Measurements from ENCODE around the gene NISCH.

The NISCH gene

DNA sequence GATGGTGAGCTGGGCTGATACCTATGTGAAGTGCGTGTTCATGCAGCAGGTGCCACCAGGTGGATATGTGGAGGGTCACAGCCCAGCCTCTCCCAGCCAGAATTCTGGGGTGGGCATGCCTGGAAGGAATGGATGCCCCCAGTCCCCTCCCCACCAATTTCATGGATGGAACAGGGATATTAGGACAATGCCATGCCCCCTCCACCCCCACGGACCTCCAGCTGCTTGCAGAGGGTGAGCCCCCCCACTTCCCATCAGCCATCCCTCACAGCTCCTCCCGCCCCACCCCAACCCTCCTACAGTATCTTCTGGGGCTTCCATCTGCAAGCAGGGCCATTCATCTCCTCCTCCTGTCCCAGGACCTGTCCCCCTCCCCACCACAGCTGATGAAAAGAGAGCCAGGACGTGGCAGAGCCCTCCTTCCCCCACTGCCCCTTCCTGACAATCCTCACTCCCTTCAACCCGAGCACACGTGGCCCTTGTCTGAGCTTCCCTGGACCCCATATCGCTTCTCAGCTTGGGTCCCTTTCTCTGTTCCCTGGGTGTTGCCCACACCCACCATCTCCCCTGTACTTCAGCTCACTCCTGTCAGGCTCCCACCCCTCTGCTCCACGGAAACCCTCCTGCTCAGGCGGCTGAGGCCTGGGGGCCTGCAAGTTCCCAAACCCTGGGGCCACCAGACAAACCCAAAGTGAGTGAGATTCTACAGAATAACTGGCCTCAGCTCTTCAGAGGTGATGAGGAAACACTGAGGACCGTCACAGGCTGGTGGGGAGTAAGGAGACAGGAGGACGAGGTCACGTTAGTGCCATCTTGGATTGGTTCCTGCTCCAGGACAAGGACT is 7.7 kb upstream of the NISCH start:
- no peak for DNase-seq

DNA sequence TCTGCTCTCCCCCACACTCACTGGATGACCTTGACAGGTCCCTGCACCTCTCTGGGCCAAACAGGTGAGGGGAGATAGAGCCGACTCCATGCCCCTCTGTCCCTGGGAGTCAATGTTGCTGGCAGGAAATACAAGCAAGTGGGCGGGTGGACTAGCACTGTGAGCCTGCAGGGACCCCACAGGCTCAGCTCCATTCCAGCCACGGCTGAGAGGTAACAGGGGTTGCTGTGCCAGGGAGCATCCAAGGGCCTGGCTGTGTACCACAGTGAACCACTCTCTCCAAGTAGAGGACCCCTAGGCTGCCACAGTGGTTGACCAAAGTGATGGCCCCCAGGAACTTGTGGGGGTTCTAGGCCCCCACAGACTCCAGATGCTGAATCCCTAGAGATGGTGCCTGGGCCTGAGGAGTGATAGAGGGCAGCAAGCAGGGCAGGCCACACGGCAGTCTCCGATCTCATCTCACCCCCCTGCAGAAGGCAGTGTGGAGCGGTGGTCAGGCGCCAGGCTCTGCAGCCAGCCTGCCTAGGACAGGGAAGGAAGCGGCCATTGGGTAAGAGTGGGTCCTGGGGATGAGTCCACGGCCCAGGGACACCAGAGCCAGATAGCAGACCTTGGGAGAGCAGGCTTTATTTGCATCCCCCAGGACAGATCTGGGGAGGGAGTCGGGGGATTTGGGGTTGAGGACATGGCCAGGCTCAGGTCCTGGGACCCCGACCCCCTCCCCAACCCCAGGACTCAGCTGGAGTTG is 4.7 kb upstream of the NISCH start:
- DNase-seq = no peak

DNA sequence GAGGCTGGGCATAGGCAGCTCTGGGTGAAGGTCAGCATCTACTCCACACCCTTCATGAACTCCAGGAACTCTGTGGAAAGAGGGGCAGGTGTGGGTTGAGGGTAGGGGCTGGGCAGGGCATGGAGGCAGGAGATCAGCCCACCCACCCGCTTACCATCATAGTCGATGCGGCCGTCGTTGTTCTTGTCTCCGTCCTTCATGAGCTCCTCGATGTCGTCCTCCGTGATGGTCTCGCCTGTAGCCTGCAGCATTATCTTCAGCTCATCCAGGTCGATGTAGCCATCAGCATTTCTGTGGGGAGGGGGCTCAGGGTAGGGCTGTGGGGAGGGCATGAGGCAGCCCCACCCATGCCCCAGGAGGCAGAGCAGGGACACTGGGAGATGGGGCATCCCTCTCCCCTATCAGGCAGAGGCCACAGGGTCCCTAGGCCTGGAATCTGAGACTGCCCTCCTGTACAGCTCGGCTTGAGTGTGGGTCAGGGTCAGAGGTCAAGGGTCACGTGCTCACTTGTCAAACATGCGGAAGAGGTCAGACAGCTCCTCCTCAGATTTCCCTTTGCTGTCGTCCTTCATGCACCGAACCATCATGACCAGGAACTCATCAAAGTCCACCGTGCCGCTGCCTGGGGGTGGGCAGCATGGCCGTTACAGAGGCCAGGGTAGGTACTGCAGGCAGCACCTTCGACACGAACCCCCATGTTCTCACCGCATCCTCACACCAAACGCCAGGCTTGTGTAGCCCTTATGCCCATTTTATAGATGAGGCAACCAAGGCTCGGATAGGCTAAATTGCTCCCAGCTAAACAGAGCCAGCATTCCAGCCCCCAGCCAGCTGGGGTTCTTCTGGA is 3.9 kb upstream of the NISCH start:
- DNase-seq = no peak

DNA sequence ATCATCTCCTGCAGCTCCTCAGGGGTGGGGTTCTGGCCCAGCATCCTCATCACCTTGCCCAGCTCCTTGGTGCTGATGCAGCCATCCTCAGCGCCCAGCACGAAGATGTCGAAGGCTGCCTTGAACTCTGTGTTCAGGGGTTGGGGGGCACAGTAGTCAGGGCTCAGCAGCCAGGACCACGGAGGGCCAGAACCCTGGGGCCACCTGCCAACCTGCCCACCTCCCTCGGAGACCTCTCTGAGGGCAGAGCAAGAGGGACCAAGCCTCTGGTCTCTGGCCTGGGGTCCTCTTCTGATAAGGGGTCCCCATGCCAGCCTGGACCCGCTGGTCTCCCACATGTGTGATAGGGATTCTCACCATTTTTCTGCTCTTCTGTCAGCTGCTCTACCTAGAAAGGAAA is 3.3 kb upstream of the NISCH start:
- no peak for DNase-seq

DNA sequence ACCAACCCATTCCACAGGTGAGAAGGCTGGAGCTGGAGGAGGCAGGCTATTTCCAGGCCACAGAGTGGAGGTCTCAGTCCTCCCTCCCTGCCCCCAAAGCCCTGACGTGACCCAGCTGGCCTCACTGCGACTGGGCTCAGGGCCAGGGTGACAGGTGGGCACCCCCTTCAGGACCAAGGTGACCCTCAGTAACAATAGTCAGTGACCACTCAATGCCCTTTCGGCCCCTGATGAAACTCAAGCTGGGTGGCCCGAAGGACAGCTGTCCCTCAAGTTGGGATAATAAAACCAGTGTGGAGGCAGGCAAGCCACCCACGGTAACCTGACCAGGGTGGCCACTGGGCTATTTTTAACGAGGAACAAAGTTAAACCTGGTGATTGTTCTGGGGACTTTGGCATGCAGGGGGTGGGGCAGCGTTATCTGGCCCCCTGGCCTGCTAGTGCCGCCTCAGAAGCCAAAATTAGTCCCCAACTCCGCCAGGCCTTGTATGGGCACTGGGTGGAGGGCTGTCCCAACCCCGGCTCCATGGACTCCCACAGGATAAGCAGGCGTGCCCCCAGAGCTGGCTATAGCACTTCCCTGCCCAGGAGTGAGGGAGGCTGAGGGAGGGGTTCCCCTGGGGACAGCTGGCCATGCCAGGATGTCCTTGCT is 2.7 kb upstream of the NISCH start:
- DNase-seq = no peak

DNA sequence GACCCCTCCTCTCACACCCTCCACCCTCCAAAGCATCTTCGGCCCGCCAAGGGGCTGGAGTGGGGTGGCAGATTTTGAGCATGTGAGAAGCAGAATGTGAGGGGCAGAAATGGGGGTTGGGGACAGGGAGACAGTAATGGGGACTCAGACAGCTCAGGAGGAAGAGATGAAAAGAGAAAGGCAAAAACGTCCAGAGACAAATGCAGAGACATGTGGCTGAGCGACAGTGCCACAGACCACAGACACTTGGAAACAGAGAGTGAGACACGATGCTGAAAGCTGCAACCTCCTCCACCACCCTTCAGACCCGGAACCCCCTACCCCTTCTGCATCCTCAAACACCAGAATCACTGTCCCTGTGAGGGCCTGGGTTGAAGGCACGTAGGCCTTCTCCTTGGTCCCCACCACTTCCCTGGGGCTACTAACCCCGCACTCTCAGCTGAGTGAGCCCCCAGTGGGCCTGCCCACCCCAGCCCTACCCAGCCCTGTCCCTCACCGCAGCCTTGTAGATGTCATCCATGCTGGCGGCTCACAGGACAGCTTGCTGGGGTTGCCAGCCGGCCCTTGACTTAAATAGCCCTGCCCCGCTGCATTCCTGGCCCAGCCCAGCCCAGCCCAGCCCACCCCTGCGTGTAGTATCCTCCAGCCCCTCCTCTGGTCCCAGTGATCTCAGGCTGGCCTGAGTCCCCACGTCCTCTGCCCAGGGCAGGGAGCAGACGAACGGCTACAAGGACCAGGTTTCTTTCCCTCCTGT is 1.7 kb upstream of the NISCH start, which contains the start of gene TNNC1:
TNNC1 (minus strand) TSS at position 546 of the 754 bp plus-strand sequence; CDS start at position 520, 26 bp downstream.
- no peak for DNase-seq

DNA sequence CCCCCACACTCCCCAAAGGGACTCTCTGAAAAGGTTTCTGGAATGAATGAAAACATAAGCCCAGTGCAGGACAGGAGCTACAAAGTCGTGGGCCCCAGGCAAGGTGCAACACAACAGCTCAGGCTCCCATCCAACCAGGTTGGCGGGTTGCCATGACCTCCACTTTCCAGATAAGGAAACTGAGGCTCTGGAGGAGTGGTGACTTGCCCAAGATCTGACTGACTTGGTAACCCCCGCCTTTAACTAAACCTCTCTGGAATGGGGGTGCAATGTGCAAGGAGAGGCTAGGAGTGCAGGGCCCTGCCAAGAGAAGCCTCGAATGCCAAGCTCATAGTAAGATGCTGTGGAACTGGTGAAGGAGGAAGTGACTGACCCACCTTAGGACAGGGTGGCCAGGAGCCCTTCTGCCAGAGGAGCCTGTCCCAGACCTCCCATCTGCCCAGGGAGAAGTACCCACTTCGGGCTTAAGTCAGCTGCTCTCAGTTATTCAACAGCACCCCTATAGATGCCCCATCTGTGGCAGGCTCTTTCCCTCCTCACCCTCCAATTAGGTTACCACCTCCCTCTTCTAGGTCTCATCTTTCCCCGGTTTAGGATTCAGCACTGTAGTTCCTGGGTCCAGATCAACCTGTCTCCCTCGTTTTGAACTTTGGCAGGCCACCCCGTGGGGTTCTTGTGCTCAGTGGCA is 1.0 kb upstream of the NISCH start:
- DNase-seq = no peak

DNA sequence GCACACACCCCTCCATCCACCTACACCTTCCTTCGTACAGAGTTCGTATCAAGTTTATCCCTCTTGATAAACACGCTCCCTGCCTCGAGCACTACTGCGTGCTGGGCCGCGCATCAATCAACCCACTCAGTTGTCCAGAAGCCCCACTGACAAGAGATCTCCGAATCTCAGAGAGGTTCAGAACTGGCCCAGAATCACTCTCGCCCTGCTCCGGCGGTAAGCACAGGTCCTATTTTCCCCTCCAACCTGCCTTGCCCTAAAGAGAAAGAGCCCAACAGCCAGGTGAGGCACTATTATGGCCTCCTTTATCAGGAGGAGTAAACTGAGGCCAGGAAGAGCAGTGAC is 494 bp upstream of the NISCH start:
- DNase-seq = no peak

DNA sequence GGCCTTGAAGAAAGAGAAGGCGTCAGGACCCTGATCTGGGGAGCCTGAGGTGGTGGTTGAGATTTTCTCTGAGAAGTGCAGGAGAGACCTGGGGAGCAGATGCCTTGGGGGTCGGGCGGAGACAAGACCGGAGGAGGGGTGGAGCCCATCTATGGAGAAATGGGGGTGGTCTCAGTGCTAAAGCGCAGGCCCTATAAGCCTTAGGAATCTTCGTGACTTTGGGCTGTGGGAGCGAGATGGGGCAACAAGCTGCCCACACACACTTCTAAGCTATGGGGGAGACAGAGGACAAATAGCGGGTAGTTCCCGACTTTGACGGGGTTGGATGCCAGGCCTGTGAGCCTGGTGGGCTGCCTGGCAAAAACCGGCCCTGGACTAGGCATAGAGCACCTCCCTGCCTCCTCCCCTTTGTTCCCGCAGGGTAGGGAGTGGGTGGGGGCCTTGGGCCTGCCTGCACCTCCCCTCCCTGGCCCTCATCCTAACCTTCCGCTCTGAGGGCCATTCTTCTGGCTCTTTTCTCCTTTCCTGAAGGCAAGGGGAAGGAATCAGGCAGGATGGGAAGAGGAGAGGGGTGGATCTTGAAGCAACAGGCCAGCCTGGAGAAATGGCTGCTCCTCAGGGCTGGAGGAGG is 880 bp downstream of the NISCH start:
- no peak for DNase-seq

DNA sequence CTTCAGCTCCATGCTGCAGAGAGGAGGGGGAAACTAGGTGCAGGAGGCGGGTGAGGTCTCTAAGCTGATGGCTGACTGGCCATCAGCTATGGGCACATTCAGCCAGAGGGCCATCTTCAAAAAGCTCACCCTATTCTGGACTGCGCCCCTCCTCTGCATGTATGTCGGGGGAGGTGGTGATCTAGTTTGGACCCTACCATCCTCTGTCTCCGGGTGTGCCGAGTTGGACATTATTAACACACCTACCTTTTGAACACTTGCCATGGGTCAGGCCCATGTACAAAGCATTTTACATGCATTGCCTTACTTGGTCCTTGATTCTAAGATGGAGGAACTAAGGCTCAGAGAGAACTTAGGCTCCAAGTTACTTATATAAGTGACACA is 1.4 kb downstream of the NISCH start:
- DNase-seq = no peak

DNA sequence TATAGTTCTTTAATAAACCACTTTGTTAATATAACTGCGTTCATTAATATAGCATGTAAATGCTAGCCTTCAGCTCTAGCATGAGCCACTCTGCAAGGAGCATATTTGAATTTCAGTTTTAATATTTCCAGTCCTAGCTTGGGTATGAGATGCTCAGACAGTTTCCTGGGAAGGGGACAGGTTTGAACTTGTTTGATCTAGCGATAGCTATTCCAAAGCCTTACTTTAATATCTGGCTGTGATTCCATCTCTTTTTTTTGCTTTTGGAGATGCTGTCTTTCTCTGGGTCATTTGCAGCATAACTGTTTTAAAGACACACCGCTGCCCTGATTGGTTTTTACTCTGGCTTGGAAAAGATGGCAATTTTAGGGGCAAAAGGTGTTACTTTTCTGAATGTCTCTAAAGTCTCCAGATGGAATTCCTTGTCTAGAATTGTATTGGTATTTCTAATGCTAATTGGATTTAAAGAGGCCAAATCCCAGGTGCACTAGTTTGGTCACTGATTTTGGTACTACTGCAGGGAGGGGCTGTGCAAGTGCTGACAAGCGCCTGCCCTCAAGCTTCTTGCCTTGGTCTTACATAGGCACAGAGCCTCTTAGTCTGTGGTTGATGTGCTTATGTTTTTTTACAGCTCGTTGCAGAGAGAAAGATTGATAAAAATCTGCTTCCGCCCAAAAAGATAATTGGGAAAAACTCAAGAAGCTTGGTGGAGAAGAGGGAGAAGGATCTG is 2.8 kb downstream of the NISCH start:
- no peak for DNase-seq

DNA sequence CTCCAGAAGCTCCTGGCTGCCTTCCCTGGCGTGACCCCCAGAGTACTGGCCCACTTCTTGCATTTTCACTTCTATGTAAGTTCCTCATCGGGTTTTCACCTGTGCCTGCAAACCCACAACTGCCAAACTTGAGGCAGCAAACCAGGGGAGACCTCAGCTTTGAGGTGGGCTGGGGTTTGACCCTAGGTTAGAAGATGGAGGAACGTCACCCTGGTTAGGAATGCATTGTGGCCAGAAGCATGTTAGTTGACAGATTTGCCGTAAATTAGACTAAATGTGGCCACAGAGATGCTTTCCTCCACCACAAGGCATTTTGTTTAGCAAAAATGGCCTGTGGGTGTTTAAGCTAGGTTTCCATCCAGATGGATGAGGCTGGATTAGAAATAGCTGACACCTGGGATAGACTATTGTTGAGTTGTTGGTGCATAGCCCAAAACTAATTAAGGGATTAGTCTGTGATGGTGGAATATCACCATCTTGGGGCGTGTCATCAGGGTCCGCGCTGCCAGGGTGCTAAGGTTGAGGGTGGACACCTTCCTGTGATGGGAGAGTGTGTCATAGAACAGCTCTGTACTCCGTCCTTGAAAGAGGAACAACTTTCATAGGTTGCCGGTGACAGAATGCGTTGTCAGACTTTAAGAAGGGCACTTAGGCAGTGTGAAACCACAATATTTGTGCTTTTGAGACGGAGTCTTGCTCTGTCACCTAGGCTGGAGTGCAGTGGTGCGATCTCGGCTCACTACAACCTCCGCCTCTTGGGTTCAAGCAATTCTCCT is 3.6 kb downstream of the NISCH start:
- DNase-seq = no peak

DNA sequence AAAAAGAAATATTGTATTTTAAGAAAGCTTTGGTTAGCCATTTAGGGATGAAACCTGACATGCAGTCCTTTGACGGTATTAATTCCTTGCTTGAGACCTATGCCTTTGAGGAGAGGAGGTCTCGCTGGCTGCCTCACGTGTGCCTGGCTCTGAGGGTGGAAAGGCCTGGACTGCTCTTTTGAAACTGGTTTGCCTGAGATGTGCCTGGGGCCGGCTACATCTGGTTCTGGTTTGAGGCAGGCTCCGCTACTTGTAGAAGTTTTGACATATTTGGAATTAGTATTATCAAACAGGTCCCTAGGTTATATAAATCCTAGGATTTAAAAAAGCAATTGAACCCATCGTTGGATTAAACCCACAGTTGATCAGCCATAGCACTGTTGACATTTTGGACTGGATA is 6.5 kb downstream of the NISCH start:
- no peak for DNase-seq

DNA sequence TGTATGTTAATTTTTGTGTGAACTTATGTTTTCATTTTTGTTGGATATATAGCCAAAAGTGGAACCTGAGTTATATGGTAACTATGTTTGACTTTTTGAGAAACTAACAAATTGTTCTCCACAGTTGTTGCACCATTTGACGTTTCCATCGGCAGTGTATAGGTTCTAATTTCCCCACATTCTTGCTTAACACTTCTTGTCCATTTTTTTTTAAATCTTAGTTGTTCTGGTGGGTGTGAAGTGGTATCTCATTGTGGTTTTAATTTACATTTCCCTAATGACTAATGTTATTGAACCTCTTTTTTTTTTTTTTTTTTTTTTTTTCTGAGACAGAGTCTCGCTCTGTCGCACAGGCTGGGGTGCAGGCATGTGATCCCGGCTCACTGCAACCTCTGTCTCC is 8.0 kb downstream of the NISCH start:
- DNase-seq = no peak

DNA sequence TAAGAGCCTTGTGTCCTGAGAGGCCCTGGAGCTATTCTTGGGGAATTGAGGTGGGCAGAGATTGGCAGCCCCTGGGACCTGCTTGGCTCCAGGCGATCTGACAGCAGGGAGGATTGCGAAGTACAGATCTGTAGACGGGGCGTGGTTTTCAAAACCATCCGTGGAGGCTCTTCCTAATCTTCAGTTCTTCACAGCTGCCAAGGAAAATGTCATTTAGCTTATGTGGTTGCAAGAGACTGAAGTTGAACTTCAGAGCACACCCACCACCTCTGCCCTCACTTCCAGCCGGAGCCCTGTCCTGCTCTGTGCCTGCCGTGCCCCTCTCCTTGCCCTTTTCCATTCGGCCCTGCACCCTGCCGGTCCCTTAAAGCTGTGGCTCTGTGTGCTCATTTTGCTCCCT is 12.9 kb downstream of the NISCH start:
- no peak for DNase-seq

DNA sequence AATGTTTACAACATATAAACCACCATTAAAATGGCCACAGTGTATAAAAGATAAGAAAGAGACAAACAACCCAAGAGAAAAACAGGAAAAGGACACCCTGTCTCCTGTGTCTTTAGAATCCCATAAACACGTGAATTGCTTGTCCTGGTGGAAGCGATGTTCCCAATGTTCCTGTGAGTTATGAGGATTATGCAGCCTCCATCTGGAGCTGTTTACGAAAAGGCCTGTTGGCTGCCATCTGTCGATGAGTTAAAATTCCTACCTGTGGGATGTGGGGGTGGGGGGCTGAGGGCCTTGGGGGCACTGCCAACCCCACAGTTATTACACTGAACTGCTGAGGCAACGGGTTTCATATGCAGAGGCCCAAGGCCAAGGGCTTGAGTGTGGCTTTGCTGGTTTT is 13.6 kb downstream of the NISCH start:
- DNase-seq = no peak

DNA sequence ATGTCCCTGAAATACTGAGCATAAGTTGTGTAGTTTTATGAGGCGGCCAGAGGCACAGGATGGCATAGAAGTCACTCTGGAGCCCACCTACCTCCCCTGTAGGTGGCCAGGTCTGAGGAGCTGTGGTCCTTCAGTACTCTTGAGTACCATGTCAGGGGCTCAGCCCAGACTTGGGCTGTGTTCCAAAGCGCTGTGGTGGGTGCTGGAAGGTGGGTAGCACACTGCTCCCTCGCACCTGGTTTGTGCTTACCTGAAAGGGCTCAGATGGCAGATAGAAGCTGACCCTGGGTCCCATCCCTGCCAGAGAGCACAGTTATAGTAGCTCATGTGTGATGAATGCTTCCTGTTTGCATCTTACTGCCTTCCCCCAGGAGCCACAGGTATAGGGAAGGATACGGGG is 15.5 kb downstream of the NISCH start:
- DNase-seq = no peak

DNA sequence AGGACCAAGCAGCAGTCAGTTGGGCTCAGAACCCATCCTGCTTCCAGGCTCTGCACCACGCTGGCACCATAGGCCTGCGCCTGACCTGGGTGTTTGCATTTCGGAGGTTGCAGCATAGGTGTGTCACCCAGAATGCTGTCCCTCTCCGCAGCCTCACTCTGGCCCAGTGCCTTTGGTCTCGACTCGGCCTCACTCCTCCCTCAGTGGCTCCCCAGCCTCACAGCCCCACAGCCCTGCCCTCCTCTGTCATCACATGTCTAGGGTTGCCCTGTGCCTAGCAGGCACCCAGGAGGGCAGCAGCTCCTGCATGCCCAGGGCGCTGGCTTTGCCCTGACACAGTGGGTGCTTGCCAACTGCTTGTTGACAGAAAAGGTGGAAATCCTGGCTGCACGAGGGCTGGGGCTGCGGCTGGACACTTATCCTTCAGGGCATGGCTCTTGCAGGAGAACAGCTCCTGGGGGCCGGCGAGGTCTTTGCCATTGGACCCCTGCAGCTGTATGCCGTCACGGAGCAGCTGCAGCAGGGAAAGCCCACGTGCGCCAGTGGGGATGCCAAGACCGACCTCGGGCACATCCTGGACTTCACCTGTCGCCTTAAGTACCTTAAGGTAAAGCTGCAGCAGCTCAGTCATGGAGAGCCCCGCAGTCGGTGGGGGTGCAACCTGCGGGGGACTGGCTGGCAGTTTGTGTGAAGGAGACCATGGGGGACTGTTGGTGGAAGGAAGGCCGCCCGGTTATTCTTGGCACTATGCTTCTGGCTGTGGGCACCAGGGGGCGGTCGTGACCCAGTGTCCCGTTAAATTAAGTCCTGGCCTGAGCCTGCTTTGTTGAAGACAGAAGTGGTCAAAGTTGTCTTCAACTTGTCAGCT is 16.2 kb downstream of the NISCH start:
- DNase-seq = no peak
